ENCODE data around the gene REG4. TPM values are rescaled to one million over a fixed set of nuclear protein-coding genes. Genes with fewer than 3 reads are reported as not detected.

REG4 gene
- total RNA-seq, 4 donors from 2014 or later = not detected

- 89 to 92% methylated on average over 3 of the region's 3 CpGs for WGBS, 2 donors (ENCODE audit: low coverage in 1 of 2)
- TF ChIP-seq EP300 (IDR thresholded peaks at IDR 0.05) (no peak), CTCF (IDR thresholded peaks at IDR 0.05) (no peak), POLR2A (IDR thresholded peaks at IDR 0.05) (no peak), POLR2AphosphoS5 (IDR thresholded peaks at IDR 0.05) (no peak)
- no peak for ATAC-seq
- Histone ChIP-seq H3K4me1 (peaks cover 0 to 9% (median 0%) of the 10 kb centered on the region in 3 donors), H3K36me3 (no peaks in the 10 kb centered on the region), H3K27ac (no peak overlapping the region), H3K27me3 (no peaks in the 10 kb centered on the region), H3K4me3 (no peak overlapping the region), H3K9me3 (no peaks in the 10 kb centered on the region)
These were observed 37.5 kb downstream of the REG4 start for GRCh38 chr1:119773711-119774241.

- no peak for TF ChIP-seq CTCF (IDR thresholded peaks at IDR 0.05)
- no peak for TF ChIP-seq POLR2AphosphoS5 (IDR thresholded peaks at IDR 0.05)
- no peak for TF ChIP-seq EP300 (IDR thresholded peaks at IDR 0.05)
- TF ChIP-seq POLR2A (IDR thresholded peaks at IDR 0.05) = no peak
- no peak for ATAC-seq
- H3K27ac ChIP-seq = no peak overlapping the region
- WGBS, 2 donors (ENCODE audit: low coverage in 1 of 2) = 100% methylated on average over 2 of the region's 2 CpGs
- no peaks in the 10 kb centered on the region for H3K36me3 ChIP-seq
- peaks cover 0 to 17% (median 0%) of the 10 kb centered on the region in 3 donors for H3K4me1 ChIP-seq
- no peaks in the 10 kb centered on the region for H3K27me3 ChIP-seq
- H3K4me3 ChIP-seq = no peak overlapping the region
- H3K9me3 ChIP-seq = no peaks in the 10 kb centered on the region
These were observed 39.0 kb downstream of the REG4 start for GRCh38 chr1:119772298-119772697.

- H3K27ac ChIP-seq = no peak overlapping the region
- ATAC-seq = no peak
- no peak overlapping the region for H3K4me3 ChIP-seq
- H3K4me1 ChIP-seq = peaks cover 0 to 22% (median 3%) of the 10 kb centered on the region in 3 donors
- no peaks in the 10 kb centered on the region for H3K9me3 ChIP-seq
- no peaks in the 10 kb centered on the region for H3K36me3 ChIP-seq
- TF ChIP-seq CTCF (IDR thresholded peaks at IDR 0.05) = no peak
- 68 to 81% methylated on average over 3 of the region's 3 CpGs for WGBS, 2 donors (ENCODE audit: low coverage in 1 of 2)
- no peaks in the 10 kb centered on the region for H3K27me3 ChIP-seq
These were observed 39.5 kb downstream of the REG4 start for GRCh38 chr1:119771770-119772169.

GRCh38 chr1:119771016-119771415 lies 40.2 kb downstream of the REG4 start:
- TF ChIP-seq CTCF (IDR thresholded peaks at IDR 0.05) = no peak
- TF ChIP-seq POLR2A (IDR thresholded peaks at IDR 0.05) = no peak
- no peak for TF ChIP-seq EP300 (IDR thresholded peaks at IDR 0.05)
- no peak for TF ChIP-seq POLR2AphosphoS5 (IDR thresholded peaks at IDR 0.05)

GRCh38 chr1:119768778-119769177 lies 42.5 kb downstream of the REG4 start, which contains the start of gene HMGCS2:
Gene HMGCS2 (minus strand): TSS chr1:119768905. CDS start chr1:119768844, 61 bp downstream.
- WGBS, 2 donors (ENCODE audit: low coverage in 1 of 2) = 50% methylated on average over 6 of the region's 8 CpGs; no CpG with 5 or more reads in 1 of the 2 donors
- H3K27ac ChIP-seq = no peak within 1 kb of the TSS
- no peaks in the 10 kb centered on the region for H3K27me3 ChIP-seq
- H3K4me3 ChIP-seq = no peak within 1 kb of the TSS
- peak; percentile 23 for ATAC-seq
- H3K4me1 ChIP-seq = peaks cover 0 to 30% (median 7%) of the 10 kb centered on the region in 3 donors
- H3K36me3 ChIP-seq = no peaks in the 10 kb centered on the region
- H3K9me3 ChIP-seq = peaks cover 0 to 6% (median 0%) of the 10 kb centered on the region in 3 donors
- TF ChIP-seq CTCF (IDR thresholded peaks at IDR 0.05) = no peak
- no peak for TF ChIP-seq POLR2A (IDR thresholded peaks at IDR 0.05)
- TF ChIP-seq POLR2AphosphoS5 (IDR thresholded peaks at IDR 0.05) = no peak
- no peak for TF ChIP-seq EP300 (IDR thresholded peaks at IDR 0.05)

More at GRCh38 chr1:119771016-119771415, 40.2 kb downstream of the REG4 start:
- H3K36me3 ChIP-seq = no peaks in the 10 kb centered on the region
- H3K4me1 ChIP-seq = peaks cover 0 to 29% (median 7%) of the 10 kb centered on the region in 3 donors
- H3K4me3 ChIP-seq = no peak overlapping the region
- H3K9me3 ChIP-seq = no peaks in the 10 kb centered on the region
- ATAC-seq = no peak
- 28 to 29% methylated on average over 2 of the region's 2 CpGs for WGBS, 2 donors (ENCODE audit: low coverage in 1 of 2)
- H3K27ac ChIP-seq = no peak overlapping the region
- H3K27me3 ChIP-seq = no peaks in the 10 kb centered on the region
